Sciatic nerve (tissue), 2 donors: ENCODE measurements around the gene GABBR2. TPM values are rescaled to one million over a fixed set of nuclear protein-coding genes. Genes with fewer than 3 reads are reported as not detected.

Experiments
- ATAC-seq: fragments of 200-7000 bp; cut with Tn5 transposase; one replicate; pipeline ENCODE4 v1.9.1; 2020; ENCODE audit warnings: mild to moderate bottlenecking, moderate library complexity
- DNase-seq: peaks from one replicate; pipeline ENCODE4 v3.0.0-alpha.2; 2020; ENCODE audit warnings: low spot score
- intact Hi-C: fragments of 100-400 bp; cut with DNase I; formaldehyde crosslinking; loops from one replicate; pipeline ENCODE4 v1.14.2; 2022
- total RNA-seq: library from RNA; stranded (reverse); fragmentation: NEBNext Ultra II Directional; extraction: Animal tissue kit (Norgen Biotek cat#: 25700); gene quantifications from one replicate; pipeline ENCODE4 v1.2.1, GENCODE V29; 2021
- donor health status: DM: no; HTN: no; CAD: no.
- donor health status: DM: no; HTN: no; CAD: no.

The GABBR2 gene
- total RNA-seq, 1 donor from 2014 or later = 0.49 TPM

DNA sequence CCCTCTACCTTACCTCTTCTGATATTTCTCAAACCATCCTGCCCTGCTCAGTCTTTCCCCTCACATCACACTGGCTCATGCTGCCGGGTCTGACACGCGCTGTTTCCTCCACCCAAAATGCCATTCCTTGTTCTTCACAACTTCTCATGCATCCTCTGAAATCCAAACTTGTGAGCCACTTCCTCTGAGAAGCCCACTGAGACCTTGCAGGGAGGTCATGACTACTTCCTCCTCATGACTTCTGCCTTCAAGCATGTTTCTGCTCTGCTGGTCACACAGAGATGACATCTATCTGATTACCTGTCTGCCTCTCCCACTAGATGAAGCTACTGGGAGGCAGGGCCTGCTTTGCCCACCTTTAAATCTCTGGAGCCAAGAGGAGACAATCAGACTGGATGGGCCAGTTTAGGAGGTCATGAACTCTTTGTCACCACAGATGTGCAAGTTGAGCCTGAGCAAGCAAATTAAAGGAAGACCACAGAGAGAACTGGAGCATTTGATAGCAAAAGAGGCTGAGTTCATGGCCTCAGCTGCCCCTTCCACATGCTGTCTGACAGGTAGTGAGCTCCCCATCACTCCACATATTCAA is 333.5 kb downstream of the GABBR2 start:
- DNase-seq (no peak), ATAC-seq (no peak)
- intact Hi-C loops = no loop called here

DNA sequence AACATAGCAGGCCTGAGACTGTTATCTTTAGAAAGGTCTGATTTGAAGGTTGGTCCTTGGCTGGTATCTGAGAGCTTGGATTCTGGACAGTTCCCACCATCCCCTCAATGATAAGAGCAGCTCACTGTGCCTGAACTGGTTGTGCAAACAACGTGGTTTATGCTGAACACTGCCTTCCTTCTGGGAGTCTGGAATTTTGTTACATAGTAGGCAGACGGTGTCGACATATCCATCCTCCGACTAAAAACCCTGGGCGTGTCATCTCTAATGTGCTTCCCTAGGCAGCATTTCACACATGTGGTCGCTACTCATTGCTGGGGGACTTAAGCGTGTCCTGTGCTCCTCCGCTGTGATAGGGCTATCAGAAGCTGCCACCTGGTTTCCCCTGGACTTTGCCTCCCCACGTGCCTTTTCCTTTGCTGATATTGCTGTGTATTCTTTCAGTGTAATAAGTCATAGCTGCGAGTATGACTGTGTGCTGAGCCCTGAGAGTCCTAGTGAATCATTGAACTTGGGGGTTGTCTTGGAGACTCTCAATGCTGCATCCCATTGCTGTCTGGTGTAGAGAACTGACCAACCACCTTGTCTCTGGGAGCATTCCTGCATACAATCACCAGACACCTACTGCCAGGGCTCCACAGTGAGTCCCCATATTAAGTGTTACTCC is 334.2 kb downstream of the GABBR2 start:
- intact Hi-C loops = no loop called here
- no peak for DNase-seq
- ATAC-seq = no peak

DNA sequence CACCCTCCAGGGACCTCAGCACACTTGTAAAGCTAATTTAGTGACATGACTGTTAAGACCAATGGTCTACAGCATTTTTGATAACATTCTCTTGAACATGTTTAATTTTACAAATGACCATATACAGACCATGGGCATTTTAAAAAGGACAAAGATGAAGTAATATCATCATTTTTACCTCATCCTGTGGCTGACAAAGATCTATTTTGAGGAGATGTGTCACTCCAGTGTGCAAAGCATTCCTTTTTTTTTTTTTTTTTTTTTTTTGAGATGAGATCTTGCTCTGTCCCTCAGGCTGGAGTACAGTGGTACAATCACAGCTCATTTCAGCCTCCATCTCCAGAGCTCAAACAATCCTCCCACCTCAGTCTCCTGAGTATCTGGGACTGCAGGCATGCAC is 335.1 kb downstream of the GABBR2 start:
- no peak for DNase-seq
- no peak for ATAC-seq
- intact Hi-C loops = no loop called here

DNA sequence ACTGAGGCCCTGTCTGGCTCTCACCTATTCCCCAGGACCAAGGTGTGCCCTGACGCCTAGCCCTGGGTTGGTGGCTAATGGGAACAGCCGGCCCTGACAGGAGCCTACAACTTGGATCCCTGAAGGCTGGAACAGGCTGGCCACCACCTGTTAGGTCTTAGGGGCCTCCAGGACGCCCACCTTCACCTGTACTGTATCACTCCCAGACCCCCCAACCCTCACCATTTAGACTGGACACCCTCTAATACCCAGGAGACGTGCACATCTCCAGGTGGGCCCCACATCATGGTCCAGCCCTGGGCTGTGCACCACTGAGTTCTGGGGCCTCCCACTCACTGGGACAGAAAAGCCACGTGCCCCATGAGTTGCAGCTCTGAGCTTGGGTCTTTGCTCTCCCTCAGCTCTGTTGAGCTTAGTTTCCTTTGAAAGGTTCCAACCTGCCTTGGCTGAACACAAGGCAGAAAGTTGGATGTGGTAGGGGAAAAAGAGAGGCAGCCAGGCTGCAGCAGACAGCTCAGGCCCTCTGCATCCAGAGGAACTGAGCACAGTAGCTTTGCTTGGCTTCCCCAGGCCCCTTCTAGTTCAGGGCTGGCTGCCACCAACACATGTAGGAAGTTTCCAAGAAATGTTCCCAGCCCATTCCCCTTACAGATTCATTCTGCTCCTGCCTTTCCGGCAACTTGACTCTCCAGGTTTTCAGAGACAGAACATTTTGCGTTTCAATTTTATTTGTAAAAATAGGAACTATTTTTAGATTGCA is 336.5 kb downstream of the GABBR2 start:
- ATAC-seq (no peak), DNase-seq (no peak)
- intact Hi-C loops = no loop called here

DNA sequence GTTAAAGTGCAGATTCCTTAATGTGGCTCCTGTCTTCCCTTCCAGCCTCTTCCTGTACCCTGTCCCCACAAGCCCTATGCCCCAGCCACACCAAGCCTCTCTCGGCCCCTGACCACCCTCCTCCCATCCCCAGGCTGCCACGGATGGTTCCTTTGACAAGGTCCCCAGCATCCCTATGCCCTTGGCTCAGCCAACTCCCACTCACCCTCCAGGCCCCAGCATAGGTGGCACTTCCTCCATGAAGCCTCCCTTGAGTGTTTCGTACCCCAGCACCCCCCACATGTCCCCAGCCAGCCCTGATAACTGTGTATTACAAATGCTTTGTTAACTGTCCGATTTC is 337.8 kb downstream of the GABBR2 start:
- no peak for DNase-seq
- ATAC-seq = no peak
- intact Hi-C loops = no loop called here

DNA sequence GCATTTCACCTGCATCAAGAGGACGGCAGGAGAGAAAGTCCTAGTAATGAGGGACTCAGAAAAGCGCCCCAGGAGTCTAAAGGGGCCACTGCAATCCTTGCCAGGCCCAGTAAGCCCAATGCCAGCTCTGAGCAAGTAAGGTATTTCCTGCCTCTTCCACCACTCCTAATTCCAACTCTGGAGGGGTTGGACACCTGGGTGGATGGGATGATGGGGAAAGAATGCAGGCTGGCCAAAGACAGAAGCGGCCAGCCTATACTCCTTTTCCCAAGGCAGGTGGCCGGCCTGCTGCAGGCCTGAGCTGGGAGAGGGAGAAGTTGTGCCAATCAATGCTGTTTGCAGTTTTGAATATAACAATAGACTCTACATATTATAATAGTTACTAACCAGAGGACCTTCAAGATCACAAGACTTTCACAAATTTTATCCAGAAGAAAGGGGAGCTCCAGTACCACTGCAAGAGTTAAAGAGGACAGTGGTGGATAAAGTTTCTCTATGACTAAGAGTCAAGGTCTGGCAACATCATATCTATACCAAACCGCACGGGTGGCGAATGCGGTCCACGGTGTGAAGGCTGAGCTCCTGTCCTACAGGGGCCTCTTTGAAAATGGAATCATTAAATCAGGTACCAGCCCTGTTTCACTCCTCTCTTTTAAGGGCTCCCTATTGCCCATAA is 338.3 kb downstream of the GABBR2 start:
- no peak for DNase-seq
- ATAC-seq = no peak
- intact Hi-C loops = no loop called here

DNA sequence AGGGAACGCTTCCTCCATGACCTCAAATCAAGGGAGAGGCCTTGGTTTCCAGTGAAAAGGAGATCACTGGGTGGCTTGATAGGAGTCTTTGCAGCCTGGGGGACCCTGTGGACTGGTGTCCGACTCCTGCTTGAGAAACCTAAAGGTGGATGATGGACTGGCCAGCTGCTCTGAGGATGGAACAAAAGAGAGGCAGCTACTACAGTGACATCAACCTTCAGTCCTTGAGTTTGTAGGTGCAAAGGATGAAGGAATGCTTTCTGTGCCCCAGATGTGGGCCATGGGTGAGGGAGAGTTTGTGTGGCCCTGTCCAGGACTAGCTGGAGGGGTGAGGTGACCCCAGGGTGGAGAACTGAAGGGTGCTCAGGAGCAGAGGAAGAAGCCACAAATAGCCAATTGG is 338.8 kb downstream of the GABBR2 start:
- DNase-seq (no peak), ATAC-seq (no peak)
- intact Hi-C loops = no loop called here

DNA sequence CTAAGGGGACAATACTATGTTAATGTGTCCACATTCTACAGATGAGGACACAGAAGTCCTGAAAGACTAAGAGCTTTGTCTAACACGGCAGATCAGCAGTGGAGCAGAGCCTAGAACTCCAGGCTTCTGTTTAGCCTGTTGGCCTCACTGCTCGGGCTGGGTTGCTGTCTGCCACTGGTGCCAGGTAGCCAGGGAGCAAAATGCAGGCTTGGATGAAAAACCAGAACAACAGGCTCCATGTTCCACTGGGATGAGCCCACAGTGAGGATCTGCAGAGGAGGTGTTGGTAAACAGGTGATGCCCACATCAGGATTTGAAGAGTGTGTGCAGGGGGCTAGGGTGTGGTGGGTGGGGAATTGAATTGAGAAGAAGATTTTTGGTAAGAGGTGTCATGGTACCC is 339.3 kb downstream of the GABBR2 start:
- intact Hi-C loops = no loop called here
- no peak for DNase-seq
- no peak for ATAC-seq

DNA sequence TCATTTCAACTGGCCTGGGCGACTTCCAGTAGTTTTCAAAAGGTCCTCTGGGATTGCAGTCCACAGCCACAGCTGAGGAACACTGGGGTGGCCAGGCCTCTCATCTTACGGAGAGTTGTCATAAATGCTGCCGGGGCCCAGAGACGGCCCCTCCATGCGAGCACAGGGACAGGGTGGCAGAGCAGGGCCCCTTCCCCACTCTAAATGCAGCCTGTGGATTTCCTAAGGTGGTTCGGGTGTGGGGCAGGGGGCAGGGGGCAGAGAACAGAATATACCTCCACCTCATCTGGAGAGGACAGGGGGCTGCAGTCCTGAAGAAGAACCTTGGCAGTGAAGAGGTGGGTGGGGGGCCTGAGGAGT is 339.7 kb downstream of the GABBR2 start:
- ATAC-seq = no peak
- intact Hi-C loops = no loop called here
- DNase-seq = no peak

DNA sequence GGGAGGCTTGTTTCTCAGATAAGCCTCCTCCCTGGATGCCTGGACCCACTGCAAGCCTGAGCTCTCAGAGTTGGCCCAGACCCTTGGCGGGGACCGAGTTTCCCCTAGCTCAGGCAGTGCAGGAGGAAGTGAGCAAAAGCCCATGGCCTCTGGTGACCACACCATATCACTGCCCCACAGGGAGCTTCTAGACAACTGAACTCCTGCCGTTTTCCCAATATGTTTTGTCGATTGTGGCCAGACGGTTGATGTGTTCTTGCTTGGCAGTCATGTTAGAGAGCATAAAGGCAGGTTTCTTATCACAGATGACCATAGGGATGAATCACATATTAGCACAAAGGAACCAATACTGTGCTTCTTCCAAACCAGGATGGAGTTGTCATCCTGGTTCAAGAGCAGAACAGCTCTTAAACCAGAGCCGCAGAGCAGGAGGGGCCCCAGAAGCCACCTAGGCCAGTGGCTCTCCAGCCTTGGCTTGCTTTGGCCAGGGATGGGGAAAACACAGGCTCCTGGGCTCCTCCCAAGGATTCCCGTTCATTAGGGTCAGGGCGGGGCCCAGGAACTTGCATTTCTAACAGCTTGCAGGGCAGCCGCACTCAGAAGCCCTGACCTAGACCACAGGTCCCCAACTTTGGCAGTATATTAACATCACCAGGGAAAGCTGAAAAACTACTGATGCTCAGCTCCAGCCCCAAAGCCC is 340.2 kb downstream of the GABBR2 start:
- ATAC-seq (no peak), DNase-seq (no peak)
- intact Hi-C loops = no loop called here

DNA sequence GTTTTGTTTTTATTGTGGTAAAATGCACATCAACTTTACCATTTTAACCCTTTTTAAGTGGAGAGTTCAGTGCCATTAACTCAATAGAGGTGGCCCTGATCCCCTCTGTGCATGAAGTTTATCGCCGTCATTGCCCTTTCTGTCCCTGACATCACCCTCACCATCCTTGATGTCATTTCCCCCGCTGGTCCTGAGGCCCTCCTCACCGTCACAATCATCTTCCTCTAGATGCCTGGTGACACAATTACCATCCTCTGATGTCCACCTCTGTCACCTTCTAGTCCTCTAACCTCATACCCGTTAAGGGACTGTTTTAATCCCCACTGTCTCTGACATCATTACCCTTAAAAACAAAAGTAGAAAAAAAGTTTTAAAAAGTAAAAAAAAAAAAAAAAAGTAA is 340.8 kb downstream of the GABBR2 start:
- ATAC-seq (no peak), DNase-seq (no peak)
- intact Hi-C loops = no loop called here

DNA sequence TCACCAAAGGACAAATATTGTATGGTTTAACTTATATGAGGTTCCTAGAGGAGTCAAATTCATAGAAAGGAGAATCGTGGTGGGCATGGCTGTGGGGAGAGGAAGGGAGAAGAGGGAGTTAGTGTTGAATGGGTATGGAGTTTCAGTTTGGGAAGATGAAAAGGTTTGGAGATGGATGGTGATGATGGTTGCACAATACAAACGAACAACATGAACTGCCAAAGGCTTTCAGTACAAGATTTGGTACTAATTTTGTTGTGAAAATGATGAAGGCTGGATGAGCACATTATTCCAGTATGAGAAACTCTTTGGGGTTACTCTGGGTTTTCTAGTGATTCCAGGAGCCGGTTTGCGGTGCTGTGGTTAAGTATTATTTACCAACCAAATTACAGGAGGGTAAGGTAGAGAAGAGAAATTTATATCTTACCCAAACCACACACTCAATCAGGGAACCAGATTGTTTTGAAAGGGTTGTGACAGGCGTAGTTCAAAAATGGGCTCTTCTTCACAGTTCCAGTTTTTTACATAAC is 341.3 kb downstream of the GABBR2 start:
- no peak for DNase-seq
- intact Hi-C loops = no loop called here
- no peak for ATAC-seq

DNA sequence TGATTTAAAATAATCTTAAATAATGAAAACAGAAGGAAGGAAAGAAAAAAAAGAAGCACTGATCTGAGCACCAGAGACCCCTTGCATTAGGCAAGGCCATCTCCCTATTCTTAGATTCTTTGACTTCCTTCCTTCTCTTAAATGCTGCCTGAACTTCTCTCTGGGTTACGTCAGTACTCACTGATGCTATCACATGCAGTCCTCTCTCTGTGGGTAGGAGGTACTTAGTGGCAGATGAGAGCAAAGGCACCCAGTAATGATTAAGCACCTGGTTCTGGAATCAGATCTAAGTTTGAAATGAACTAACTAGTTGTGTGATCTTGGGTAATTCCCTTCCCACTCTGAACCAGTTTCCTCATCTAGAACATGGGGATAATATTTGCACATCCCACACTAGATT is 343.0 kb downstream of the GABBR2 start:
- ATAC-seq = no peak
- no peak for DNase-seq
- intact Hi-C loops = no loop called here

DNA sequence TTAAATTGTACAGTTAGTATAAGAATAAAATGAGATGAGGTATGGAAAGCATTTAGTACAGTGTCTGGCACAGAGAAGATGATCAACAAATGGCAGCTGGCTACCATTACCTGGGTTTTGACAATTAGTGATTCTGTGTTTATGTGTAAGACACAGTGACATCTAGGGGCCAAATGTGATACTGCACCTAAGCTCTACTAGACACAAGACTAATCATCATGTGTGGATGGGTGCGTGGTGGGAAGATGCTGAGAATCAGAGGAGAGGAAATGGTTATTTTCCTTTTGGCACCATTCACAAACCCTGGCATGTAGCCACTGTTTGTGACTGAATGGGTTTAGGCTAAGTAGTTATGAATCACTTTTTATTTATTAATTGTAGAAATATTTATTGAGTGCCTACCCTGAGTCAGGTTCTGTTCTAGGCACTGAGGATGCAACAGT is 343.5 kb downstream of the GABBR2 start:
- intact Hi-C loops = no loop called here
- no peak for DNase-seq

DNA sequence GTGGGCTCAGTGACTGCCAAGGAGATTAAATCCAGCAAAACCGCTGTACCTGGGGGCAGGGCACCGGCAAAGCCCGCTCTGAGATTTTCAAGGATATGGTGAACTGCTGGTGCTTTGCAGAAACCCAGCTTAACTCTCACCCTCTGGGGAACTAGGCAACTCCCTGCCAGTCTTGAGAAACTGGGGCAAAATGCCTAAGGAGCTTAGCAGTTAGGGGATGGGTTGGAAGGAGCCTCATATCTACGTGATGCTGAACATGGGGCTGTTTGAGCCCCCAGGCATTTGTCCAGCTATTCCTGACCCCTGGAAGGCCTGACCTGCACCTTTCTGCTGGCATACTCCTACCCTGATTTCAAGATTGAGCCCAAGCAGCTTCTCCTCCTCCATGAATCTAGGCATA is 344.6 kb downstream of the GABBR2 start:
- ATAC-seq = no peak
- intact Hi-C loops = no loop called here
- no peak for DNase-seq

More for the DNA sequence above, 343.5 kb downstream of the GABBR2 start:
- no peak for ATAC-seq

DNA sequence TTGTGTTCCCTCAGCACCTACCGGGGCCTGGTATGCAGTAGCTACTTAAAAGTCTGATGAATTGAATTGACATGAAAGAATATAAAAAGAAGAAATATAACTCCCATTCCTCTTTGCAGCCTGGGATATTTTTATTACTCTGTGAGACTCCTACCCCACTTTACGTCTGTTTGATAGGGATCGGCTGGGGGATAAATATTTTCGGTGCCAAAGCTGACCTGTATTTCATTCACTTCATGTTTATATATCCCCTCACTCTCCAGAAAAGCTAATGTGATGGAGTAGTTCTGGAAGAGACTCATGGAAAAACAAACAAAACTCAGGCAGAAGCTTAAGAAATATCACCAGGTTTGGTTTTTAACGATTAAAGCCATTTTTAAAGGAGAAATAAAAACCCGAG is 345.1 kb downstream of the GABBR2 start:
- ATAC-seq (no peak), DNase-seq (no peak)
- intact Hi-C loops = no loop called here

DNA sequence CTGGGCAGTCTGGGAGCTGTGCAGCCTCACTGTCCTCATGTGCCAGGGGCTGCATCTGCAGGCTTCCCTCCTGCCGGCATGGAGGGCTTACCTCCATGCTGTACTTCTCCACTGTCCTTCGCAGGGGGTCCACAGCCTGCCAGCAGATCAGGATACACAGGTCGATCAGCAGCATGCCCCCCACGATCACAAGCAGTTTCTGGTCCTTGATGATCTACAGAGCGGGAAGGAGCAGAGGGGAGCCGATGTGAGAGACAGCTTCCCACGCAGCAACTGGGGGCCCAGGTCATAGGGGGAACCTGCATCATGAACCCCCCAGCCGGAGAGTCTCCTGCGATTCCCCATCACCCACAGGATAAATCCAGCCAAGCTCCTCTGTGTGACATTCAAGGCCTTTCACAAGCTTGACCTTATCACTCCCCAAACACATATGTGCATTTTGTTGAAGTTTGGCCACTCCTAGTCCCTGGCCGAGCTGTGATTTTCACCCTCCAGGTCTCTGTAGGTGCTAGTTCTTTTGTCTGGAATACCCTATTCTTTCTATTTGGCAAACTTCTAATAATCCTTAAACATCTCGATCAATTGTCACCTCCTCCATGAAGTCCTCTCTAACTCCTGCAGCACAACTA is 346.0 kb downstream of the GABBR2 start:
- DNase-seq (no peak), ATAC-seq (no peak)
- intact Hi-C loops = no loop called here

DNA sequence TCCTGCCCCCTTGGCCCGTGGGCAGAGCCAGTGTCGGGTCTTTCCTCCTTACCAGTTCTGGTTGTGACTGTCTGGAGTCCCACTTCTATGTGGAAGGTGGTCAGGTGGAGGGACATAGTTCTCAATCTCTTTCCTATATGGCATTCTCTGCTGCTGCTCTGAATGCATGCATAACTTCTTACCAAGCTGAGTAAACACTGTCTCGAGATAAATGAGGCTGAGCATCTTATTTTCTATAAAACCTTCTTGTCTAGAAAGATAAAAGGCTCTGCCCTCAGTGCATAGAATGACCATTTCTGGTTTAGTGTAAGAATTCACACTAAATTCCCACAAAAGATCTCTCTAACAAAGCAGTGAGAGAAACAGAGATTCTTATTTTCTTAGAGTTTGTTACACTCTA is 347.1 kb downstream of the GABBR2 start:
- no peak for DNase-seq
- no peak for ATAC-seq
- intact Hi-C loops = no loop called here

DNA sequence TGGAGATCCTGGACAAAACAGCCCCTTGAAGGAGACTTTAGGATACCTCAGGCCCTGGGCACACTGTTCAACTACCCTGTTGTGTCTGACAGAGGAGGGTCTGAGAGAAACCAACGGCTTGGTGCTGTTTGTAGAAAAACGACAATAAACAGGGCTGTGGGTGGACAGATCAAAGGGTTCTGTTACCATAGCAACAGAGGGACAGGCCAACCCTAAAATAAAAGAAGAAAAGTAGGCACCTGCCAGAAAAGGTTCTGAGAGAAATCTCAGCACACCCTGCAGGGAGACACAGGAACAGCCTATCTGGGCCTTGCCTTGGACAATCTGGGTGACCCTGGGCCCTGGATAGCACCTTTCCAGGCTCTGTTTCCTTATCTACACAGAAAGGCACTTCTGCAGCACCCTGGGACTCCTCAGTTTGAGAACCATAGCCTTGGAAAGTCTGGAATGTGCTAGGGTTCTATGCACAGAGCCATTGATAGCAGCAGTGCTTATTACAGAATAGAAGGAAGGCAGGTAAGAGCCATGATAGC is 348.5 kb downstream of the GABBR2 start:
- ATAC-seq = no peak
- no peak for DNase-seq
- intact Hi-C loops = no loop called here
